Sigmoid colon (tissue), 4 donors: ENCODE measurements around the gene SPOCK1.

ENCODE experiments used
- EP300 ChIP-seq, 4 donors: sonication (generic); formaldehyde crosslinking; IDR thresholded peaks; one replicate each; pipeline ENCODE4 v1.6.1; 2017; ENCODE audit warnings: antibody characterized with exemption in 4 of 4
- POLR2A ChIP-seq, 2 donors: fragments of 450-650 bp; IDR thresholded peaks; one replicate each; pipeline ENCODE4 v1.6.1; 2016; ENCODE audit warnings: antibody characterized with exemption in 2 of 2, mild to moderate bottlenecking in 2 of 2, moderate library complexity in 2 of 2
- TF ChIP-seq, protein P1 (sequence below), 4 experiments: fragments of 450-650 bp in 3 of 4; fragments of 200-600 bp in 1 of 4; IDR thresholded peaks; one replicate each; pipeline ENCODE4 v1.5.1; 2016 to 2019; ENCODE audit warnings: antibody characterized with exemption in 4 of 4, mild to moderate bottlenecking in 3 of 4, moderate library complexity in 2 of 4

DNA sequence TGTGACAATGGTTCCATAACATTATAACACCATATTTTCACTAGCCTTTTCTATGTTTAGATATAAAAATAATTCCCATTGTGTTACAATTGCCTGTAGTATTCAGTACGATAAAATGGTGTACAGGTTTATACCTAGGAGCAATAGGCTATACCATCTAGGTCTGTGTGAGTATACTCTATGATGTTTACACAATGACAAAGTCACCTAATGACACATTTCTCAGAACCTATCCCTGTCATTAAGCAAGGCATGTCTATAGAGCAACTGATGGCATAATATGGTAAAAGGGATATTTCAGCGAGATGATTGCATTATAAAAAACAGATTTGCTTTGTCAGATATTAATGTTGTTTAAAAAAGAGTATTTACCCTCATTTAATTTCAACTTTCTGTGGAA lies 517.2 kb downstream of the SPOCK1 start:
- TF ChIP-seq, protein P1, sequence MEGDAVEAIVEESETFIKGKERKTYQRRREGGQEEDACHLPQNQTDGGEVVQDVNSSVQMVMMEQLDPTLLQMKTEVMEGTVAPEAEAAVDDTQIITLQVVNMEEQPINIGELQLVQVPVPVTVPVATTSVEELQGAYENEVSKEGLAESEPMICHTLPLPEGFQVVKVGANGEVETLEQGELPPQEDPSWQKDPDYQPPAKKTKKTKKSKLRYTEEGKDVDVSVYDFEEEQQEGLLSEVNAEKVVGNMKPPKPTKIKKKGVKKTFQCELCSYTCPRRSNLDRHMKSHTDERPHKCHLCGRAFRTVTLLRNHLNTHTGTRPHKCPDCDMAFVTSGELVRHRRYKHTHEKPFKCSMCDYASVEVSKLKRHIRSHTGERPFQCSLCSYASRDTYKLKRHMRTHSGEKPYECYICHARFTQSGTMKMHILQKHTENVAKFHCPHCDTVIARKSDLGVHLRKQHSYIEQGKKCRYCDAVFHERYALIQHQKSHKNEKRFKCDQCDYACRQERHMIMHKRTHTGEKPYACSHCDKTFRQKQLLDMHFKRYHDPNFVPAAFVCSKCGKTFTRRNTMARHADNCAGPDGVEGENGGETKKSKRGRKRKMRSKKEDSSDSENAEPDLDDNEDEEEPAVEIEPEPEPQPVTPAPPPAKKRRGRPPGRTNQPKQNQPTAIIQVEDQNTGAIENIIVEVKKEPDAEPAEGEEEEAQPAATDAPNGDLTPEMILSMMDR (IDR thresholded peaks at IDR 0.05), result no peak
- TF ChIP-seq POLR2A (IDR thresholded peaks at IDR 0.05) (no peak), EP300 (IDR thresholded peaks at IDR 0.05) (no peak)
